Stimulated activated CD4-positive, alpha-beta T cell treated with anti-CD3 and anti-CD28 coated beads, Interleukin-1b, Interleukin-23, amount 100 ng/mL, for 1 hour (primary cell): Measurements from ENCODE around the gene FAM171A1.
A peak's percentile ranks its signal among the peaks of the same experiment; 100 is the strongest.
"Not testable (repeated sequence)": the region's sequence is repeated elsewhere in the genome, so short reads cannot be mapped to it uniquely, and the experiment has no call there.

Source experiments
- DNase-seq, 2 donors: peaks; one replicate each; pipeline ENCODE4 v3.0.0-alpha.2; 2020; ENCODE audit warnings: low read depth in 2 of 2

FAM171A1 gene

DNA sequence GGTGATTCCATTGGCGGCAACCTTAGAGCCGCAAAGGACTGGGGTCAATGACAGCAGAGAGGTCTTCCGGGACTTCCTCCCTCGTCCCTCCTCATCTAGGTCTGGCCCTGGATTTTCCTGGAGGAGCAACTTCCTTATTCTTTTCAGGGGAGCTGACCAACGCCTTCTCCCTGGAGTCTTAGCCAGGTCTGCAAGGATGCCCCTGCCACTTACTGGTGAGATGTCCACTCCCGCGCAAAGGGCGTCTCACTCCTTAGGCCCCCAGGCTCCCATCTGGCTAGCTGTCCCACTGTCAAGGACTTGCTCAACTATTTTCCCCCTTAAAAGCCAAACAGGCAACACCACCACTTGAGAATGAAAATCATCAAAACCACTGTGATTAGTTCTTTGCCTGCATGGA, 160.6 kb downstream of the FAM171A1 start:
- DNase-seq: no peak

DNA sequence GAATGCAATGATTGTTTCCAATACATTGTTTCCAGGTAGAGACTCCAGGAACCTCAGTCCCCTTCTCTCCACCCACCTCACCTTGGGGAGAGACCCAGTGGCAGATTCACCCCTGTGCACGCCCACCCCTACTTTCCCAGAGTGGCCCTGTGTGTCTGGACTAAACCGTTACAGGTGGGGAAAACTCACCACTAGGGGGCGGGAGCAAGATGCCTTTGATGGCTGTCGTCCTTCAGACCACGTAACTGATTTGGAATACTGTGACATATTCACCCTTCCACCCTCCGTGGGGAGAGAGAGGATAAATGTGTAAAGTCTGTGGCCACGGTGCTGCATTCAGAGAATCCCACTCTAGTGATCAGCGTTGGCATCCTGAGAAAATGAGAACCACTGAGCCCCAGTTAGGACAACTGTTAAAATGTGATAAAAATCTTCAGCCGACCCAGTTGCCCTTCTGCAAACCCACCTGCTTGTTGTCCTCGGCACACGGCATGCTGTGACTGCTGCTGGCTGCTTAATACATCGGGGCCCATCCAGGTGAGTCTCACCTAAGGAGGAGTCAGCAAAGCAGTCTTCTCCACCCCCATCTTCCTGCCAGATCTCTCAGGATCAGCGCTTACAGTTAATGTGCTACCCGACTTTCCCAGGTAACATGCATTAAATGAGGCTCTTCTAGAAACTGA, 161.1 kb downstream of the FAM171A1 start:
- peak; percentile 53 to 66 for DNase-seq

DNA sequence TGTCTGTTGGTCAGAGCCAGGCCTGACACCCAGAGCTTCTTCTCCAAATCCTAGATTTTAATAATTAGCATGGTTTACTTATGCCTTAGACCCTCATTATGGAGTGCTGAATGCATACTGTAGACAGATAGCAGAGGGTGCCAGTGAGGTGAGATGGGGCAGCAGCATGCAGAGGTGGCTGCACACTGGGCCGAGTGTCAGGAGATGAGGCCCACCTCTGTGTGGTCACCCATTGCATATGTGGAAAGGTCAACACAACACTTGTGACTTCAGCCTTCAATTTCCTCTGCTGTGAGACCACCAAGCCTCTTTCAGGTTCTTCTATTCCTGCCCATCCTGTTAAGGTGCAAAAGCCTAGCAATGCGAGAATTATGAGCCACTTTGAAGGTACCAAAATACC, 162.9 kb downstream of the FAM171A1 start:
- DNase-seq: no peak

DNA sequence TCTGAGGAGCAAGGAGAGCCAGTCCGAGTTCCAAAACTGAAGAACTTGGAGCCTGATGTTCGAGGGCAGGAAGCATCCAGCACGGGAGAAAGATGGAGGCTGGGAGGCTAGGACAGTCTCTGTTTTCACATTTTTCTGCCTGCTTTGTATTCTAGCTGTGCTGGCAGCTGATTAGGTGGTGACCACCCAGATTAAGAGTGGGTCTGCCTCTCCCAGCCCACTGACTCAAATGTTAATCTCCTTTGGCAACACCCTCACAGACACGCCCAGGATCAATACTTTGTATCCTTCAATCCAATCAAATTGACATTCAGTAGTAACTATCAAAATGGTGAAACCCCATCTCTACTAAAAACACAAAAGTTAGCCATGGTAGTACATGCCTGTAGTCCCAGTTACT, 163.7 kb downstream of the FAM171A1 start:
- DNase-seq: not testable (repeated sequence)

DNA sequence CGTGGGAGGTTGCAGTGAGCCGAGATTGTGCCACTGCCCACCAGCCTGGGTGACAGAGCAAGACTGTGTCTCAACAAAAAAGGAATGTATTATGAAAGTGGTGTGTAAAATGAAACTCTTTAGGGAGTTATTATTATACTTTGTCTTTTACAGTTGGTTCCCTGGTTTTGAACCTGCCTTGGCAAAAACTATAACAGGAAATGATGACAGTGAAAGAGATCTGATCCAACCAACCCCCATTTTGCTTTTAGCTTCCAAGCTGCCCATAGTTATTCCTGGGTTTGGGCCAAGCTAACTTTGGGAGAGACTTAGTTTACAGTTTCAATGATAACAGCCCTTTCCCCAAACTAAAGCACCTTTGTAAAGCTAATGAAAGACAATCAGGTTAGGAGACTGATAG, 168.4 kb downstream of the FAM171A1 start:
- DNase-seq: no peak

DNA sequence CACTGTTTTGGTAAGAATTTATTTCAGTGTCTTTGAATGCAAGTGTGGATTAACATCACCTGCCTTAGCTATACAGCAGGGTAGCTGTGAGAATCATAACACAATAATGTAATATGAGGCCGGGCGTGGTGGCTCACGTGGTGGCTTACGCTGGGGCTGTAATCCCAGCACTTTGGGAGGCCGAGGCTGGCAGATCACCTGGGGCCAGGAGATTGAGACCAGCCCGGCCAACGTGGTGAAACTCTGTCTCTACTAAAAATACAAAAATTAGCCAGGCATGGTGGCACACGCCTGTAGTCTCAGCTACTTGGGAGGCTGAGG, 168.8 kb downstream of the FAM171A1 start:
- DNase-seq: not testable (repeated sequence)

DNA sequence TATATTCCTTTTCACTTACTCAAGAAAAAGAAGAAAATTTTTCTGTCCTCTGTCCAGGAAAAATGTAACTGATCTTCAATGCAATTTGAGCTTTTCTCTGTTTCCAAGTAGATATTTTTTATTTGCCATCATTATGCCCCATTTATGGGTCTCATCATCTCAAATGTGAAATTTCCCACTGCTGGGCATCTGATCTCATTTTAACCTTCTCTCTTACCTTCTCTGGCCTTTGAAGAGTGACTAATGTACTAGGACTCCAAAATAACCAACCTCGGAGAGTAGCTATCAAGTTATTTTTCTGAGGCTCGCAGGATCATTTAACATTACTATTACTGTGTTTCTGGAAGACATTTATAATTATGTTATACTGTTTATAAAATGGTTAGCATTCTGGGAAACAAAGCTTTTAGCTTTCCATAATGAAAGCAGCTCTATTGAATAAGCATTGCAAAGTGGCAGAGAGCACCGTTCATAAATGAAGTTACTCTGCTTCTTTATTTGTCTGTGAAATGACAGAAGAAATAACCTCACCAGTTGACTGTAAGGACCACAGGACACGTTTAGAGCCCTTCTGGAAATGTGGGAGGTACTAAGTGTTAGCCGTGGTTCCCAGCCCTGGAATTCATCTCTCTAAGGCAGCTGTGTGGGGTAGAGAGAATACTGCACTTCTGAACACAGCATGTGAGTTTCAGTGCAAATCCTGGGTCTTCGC, 169.3 kb downstream of the FAM171A1 start:
- DNase-seq: no peak

DNA sequence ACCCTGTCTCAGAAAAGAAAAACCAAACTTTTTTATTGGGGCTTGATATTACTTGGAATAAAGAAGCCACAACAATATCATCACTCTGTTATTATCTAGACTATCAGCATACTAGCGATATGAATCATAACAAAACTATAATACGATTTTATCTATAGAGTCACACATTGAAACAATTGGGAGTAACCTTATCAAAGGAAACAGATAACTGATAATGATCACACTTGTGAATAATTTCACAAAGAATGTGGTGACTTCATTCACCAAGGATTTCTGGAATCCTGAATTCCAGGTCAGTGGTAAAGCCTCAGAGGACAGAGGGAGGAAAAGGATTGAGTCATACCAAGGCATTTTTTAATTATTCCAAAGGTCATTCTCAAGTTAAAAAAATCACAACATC, 170.5 kb downstream of the FAM171A1 start:
- no peak for DNase-seq

DNA sequence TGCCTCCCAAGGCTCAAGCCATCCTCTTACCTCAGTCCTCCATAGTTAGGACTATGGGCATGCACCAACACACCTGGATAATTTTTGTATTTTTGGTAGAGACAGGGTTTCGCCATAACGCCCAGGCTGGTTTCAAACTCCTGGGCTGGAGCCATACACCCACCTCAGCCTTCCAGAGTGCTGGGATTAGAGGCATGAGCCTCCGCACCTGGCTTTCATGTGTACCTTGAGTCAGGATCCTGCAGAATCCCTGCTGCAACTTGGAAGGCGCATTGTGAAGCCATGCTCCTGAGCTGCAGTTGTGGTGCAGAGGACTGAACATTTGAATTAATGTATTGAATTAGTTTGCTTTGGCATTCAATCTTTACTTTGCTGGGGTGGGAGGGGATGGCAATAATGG, 173.2 kb downstream of the FAM171A1 start:
- no peak for DNase-seq

DNA sequence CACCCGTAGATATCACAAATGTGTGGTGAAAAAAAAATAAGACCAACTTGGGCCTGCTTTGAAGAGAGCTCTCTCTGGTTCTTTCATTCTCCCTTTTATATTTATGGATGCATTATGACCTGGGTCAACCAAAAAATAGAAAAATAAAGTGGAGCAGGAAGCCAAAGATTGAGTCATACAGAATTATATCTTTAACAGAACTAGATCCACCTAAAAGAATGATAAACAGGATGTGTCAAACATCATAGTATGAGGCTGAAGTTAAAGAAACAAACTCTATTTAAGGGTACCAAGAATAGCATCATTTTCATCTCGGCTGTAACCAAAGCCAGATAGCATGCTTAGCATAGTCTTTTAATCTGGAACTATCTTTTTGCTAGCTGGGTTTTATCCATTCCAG, 173.8 kb downstream of the FAM171A1 start:
- no peak for DNase-seq

DNA sequence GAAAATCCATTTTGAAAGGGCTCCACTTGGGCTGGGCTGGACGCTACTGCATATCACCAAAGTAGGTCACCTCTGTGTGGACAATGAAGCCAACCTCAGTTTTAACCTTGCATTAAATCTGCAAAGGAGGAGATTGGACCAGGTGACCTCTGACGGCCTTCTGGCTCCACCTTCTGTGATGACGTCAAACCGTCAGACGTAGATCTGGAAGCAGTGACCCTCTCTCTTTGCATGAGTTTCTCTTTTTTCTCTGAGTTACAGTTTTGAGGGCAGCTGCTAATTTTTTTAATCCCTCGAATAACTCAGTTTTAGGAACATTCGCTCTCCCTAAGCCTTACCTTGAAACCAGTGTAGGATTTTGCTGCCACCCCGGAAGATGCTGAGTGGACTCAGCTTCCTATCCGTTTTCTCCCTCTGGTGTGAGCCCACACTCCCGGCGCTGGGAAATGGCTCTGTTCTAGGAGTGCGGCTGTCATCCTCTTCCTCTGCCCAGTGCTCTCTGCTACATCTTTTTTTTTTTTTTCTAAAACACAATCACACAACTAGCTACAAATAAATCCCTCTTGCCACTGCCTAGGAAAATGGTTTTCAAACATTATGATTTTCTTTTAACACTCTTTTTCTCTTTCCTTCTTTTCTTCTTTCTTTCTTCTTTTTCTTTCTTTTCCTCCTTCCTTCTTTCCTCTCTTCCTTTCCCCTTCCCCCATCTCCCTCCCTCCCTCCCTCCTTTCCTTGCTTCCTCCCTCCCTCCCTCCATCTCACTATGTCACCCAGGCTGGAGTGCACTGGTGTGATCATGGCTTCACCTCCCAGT, 174.9 kb downstream of the FAM171A1 start:
- DNase-seq: no peak

DNA sequence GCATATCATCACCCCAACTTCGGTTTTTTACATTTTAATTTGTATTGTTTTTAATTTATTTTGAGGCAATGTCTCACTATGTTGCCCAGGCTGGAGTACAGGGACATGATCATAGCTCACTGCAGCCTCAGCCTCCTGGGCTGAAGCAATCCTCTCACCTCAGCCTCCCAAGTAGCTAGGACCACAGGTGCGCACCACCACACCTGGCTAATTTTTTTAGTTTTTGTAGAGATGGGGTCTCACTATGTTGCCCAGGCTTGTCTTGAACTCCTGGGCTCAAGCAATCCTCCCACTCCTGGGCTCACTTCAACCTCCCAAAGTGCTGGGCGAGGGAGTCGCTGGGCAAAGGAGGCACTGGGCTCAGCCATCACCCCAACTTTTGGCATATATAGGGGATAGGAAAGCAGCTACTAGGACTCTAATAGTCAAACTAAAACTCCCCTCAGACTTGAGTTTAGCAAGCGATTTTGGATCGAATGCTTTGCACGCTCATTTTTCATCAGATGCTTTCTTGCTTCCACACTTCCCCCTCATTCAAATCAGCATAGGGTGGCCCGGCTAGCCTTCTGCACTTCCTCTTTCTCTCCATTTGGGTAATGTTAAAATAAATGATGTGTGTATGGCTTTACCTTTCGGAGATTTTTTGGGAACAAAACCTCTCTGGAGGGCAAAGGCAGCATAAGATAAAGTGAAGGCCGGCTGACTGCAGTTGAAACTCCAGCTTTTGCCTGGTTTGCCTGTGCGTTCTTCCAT, 181.8 kb downstream of the FAM171A1 start:
- DNase-seq: no peak

DNA sequence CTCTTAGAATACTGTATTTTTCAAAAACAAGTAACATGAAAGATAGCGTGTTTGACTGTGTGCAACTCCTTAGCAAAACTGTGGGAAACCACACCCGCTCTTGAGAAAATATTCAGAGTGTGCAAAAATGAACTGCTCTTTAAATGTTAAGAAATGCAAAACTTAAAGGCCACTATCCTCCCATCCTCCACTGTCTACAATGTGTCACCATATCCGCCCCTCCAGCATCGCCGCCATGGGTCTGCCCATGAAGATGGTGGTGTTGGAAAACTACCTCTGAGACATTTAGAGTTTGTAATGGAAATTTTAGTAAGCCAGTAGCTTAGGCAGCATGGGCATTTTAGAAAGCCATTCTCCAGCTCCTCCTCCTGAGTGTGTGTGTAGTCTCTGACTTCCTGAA, 182.5 kb downstream of the FAM171A1 start:
- DNase-seq: no peak

DNA sequence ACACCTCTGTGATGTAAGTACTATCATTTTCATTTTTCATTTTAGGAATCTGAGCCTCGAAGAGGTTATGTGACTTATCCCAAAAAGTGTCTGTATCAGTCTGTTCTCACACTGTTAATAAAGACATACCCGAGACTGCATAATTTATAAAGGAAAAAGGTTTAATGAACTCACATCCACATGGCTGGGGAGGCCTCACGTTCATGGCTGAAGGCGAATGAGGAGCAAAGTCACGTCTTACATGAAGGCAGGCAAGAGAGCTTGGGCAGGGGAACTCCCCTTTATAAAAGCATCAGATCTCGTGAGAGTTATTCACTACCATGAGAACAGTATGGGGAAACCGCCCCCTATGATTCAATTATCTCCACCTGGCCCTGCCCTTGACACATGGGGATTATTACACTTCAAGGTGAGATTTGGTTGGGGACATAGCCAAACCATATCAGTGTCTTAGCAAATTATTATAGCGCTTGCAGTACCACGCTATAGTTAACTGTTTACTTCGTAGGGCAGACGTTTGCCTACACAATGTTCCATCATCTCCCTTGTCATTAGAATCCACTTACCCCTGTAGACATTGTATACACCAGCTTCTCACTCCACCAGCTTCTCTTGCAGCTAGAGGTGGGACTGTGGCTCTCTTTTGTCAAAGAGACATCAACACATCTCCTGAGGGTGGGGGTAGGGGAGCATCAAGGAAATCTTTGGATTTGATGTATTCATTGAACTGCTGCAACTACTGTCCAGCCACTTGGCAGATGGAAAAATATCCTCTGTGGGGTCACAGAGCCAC, 187.2 kb downstream of the FAM171A1 start:
- DNase-seq: no peak

DNA sequence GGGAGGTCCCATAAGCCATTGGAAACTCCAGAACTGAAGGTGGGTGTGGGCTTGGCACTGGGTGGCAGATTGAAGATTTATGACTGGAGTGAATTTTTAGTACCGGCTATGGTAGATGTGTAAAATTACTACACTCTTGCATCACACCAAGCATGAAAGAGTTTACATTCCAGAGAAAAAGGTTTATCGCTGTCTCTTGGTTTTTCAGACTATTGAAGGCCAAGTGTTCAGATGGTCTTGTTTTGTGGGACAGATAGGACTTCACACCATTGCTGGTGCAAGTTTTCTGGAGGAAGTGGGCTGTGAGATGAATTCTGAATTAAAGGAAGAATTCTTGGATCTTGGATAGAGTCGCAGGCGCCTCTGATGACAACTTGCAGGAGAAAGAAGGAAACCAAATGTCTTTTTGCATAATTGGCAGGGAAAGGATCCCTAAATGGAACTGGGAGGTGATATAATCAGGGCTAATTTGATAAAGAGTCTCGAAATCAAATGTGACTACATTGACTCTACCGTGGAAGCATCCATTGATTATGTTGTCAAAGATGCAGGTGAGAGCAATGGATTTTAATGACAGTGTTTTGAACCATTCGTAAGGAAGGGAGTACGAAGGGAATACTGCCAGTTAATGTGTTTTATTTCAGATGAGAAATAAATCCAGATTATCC, 188.4 kb downstream of the FAM171A1 start:
- DNase-seq: no peak

DNA sequence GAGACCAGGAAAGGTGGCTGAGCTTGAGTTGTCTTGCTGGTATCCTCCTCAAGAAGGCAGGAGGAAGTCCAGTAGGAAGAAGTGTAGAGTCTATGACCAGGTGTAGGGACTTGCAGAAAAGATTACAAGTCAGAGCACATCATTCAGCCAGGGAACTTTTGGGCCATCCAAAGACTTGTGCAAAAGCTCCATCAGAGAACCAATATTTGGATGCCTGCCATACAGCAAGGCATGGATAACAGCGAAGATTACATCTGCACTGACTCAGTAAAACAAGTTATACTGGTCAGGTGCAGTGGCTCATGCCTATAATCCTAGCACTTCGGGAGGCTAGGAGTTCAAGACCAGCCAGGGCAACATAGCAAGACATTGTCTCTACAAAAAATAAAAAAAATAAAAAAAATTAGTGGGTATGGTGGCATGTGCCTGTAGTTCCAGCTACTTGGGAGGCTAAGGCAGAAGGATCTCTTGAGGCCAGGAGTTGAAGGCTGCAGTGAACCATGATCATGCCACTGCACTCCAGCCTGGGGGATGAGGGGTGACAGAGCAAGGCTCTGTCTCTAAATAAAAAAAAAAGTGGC, 189.4 kb downstream of the FAM171A1 start:
- DNase-seq: no peak

DNA sequence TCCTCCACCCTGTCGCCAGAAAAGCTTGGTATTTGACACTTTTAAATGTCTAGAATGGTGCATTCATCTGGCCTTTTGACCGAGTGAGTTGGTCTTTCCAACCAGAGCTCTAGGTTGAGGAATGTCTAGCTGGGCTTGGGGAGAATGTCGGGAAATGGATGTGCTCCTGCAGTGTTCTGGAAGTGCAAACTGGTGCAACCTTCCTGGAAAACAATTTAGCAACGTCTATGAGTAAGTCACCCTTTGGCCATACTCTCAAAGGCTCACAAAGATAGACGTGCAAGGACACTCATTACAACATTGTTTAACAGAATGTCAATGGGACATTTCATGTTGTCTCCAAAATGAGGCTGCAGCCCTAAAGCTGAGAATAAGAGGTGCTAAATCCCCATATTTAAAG, 190.4 kb downstream of the FAM171A1 start:
- DNase-seq: no peak

DNA sequence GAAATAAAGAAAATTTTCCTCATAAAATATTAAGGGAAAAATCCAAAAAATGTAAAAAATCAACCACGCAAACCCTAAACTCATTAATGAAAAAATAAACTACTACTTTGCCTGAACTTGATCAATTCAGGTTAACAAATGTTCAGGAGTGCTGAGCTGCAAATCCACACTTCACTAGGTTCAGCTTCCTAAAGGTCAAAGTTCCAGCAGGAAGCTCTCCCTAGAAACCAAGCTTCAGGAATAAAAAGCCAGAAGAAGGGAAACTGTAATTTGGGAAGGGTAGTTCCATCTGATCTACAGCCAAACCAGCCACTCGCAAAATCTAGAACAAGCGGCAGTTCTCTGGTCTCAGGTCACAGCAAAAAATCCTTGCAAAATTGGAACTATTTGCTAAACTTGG, 194.8 kb downstream of the FAM171A1 start:
- no peak for DNase-seq

DNA sequence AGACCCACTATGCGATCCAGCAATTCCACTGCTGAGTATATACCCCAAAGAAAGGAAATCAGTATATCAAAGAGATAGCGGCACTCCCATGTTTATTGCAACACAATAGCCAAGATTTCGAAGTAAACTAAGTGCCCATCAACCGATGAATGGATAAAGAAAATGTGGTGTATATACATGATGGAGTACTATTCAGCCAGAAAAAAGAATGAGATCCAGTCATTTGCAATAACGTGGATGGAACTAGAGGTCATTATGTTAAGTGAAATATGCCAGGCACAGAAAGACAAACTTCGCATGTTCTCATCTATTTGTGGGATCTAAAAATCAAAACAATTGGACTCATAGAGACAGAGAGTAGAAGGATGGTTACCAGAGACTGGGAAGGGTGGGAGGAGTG, 195.5 kb downstream of the FAM171A1 start:
- DNase-seq: no peak

DNA sequence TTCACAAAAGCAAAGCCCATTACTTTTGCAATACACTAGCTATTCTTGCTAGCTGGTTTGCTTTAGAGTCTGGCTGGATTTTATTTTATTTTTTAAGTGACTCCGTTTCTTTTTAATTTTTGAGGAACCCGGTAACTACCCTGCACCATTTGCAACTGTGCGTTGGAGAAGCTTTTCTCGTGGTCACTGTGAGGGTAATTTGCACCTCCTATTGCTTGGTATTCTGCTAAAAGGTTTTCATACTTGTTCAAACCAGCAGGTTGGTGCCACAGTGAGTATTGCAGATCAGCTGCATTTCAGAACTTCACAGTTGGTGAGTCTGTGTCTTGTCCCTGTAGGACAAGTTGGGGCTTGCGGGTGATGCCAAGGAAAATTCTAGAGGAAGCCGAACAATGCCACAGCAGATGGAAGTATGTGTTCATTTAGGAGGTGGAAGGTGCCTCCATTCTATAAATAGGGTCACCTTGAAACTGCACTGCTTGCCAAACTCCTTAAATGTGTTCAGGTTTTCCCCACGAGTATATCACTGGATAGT, 198.7 kb downstream of the FAM171A1 start:
- no peak for DNase-seq
